ENCODE results near the gene MDC1. TPM values are rescaled to one million over a fixed set of nuclear protein-coding genes. Genes with fewer than 3 reads are reported as not detected.

MDC1 gene
- total and polyA plus RNA-seq, 2 of the 13 experiments (the other 11 are each of a cell fraction or from before 2014, with no cell fraction given): 8.4 to 14.0 TPM

DNA sequence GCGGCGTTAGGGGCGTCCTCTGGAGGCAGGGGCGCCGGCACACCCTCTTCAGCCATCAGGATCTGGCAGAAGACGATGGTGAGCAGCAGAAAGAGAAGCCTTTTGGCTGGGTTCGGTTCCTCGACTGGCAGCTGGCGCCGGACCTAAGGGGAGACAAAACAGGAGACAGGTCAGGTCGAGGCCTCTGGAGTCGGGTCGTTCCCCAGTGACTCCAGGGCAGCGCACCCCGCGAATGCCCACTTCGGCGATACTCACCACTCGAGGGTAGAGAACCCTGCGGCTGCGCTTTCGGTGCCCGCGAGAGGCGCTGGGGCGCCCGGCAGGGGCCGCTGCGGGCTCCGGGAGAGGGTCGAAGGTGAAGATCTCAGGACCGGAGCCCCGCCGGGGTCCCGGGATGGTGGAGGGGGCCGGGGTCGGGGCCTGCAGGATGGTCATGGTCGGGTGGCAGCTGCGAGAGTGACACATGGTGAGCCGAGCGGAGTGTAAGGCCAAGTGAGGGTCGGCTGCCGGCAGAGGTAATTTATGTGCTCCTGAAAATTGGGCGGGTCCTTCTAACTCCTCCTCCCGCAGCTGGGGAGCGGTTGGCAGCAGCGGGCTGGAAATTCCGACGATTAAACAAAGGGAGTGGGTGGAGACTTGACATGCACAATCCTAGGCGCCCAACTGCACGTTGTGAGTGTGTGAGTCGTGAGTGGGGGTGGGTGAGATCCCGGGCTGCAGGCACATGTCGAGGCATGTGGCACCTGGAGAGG lies 27.1 kb upstream of the MDC1 start, which contains the start of gene IER3 (continued):
- TF ChIP-seq, protein P1, sequence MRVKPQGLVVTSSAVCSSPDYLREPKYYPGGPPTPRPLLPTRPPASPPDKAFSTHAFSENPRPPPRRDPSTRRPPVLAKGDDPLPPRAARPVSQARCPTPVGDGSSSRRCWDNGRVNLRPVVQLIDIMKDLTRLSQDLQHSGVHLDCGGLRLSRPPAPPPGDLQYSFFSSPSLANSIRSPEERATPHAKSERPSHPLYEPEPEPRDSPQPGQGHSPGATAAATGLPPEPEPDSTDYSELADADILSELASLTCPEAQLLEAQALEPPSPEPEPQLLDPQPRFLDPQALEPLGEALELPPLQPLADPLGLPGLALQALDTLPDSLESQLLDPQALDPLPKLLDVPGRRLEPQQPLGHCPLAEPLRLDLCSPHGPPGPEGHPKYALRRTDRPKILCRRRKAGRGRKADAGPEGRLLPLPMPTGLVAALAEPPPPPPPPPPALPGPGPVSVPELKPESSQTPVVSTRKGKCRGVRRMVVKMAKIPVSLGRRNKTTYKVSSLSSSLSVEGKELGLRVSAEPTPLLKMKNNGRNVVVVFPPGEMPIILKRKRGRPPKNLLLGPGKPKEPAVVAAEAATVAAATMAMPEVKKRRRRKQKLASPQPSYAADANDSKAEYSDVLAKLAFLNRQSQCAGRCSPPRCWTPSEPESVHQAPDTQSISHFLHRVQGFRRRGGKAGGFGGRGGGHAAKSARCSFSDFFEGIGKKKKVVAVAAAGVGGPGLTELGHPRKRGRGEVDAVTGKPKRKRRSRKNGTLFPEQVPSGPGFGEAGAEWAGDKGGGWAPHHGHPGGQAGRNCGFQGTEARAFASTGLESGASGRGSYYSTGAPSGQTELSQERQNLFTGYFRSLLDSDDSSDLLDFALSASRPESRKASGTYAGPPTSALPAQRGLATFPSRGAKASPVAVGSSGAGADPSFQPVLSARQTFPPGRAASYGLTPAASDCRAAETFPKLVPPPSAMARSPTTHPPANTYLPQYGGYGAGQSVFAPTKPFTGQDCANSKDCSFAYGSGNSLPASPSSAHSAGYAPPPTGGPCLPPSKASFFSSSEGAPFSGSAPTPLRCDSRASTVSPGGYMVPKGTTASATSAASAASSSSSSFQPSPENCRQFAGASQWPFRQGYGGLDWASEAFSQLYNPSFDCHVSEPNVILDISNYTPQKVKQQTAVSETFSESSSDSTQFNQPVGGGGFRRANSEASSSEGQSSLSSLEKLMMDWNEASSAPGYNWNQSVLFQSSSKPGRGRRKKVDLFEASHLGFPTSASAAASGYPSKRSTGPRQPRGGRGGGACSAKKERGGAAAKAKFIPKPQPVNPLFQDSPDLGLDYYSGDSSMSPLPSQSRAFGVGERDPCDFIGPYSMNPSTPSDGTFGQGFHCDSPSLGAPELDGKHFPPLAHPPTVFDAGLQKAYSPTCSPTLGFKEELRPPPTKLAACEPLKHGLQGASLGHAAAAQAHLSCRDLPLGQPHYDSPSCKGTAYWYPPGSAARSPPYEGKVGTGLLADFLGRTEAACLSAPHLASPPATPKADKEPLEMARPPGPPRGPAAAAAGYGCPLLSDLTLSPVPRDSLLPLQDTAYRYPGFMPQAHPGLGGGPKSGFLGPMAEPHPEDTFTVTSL (CRISPR knock-in tag; IDR thresholded peaks at IDR 0.05; ENCODE audit: borderline replicate concordance): no peak; the same call in 1 of the 2 replicates
- TF ChIP-seq, protein P2, sequence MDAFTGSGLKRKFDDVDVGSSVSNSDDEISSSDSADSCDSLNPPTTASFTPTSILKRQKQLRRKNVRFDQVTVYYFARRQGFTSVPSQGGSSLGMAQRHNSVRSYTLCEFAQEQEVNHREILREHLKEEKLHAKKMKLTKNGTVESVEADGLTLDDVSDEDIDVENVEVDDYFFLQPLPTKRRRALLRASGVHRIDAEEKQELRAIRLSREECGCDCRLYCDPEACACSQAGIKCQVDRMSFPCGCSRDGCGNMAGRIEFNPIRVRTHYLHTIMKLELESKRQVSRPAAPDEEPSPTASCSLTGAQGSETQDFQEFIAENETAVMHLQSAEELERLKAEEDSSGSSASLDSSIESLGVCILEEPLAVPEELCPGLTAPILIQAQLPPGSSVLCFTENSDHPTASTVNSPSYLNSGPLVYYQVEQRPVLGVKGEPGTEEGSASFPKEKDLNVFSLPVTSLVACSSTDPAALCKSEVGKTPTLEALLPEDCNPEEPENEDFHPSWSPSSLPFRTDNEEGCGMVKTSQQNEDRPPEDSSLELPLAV (CRISPR knock-in tag; conservative IDR thresholded peaks at IDR 0.05; ENCODE audit: low read depth): no peak
- TF ChIP-seq ZNF747 (CRISPR knock-in tag; IDR thresholded peaks at IDR 0.05; ENCODE audit: borderline replicate concordance) (peak; percentile 78), CHD4 (IDR thresholded peaks at IDR 0.05; ENCODE audit: borderline replicate concordance, low read length) (no peak; the same call in 1 of the 2 replicates), NONO (IDR thresholded peaks at IDR 0.05) (no peak), NONO (CRISPR knock-in tag; conservative IDR thresholded peaks at IDR 0.05) (peak; percentile 73), MTF1 (CRISPR knock-in tag; IDR thresholded peaks at IDR 0.05) (peak; percentile 54; the same call in 1 of the 2 replicates), STAG1 (CRISPR knock-in tag; IDR thresholded peaks at IDR 0.05) (peak; percentile 45; the same call in 1 of the 2 replicates), TAF1 (CRISPR knock-in tag; IDR thresholded peaks at IDR 0.05) (peak; percentile 95), ZNF501 (CRISPR knock-in tag; IDR thresholded peaks at IDR 0.05) (peak; percentile 77)
- TF ChIP-seq, protein P3, sequence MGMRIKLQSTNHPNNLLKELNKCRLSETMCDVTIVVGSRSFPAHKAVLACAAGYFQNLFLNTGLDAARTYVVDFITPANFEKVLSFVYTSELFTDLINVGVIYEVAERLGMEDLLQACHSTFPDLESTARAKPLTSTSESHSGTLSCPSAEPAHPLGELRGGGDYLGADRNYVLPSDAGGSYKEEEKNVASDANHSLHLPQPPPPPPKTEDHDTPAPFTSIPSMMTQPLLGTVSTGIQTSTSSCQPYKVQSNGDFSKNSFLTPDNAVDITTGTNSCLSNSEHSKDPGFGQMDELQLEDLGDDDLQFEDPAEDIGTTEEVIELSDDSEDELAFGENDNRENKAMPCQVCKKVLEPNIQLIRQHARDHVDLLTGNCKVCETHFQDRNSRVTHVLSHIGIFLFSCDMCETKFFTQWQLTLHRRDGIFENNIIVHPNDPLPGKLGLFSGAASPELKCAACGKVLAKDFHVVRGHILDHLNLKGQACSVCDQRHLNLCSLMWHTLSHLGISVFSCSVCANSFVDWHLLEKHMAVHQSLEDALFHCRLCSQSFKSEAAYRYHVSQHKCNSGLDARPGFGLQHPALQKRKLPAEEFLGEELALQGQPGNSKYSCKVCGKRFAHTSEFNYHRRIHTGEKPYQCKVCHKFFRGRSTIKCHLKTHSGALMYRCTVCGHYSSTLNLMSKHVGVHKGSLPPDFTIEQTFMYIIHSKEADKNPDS (CRISPR knock-in tag; IDR thresholded peaks at IDR 0.05): 0 out of 2 replicates have a peak, but pooled peaks have one; percentile 52
- TF ChIP-seq, protein P4, sequence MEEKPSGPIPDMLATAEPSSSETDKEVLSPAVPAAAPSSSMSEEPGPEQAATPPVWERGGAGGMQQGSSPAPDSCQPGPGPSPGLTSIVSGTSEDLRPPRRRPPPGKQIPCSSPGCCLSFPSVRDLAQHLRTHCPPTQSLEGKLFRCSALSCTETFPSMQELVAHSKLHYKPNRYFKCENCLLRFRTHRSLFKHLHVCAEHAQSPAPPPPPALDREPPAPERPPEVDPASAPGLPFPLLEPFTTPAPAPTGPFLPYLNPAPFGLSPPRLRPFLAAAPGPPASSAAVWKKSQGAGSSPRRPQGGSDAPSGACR (CRISPR knock-in tag; IDR thresholded peaks at IDR 0.05): peak; percentile 79; the same call in 1 of the 2 replicates
- TF ChIP-seq, protein P5, sequence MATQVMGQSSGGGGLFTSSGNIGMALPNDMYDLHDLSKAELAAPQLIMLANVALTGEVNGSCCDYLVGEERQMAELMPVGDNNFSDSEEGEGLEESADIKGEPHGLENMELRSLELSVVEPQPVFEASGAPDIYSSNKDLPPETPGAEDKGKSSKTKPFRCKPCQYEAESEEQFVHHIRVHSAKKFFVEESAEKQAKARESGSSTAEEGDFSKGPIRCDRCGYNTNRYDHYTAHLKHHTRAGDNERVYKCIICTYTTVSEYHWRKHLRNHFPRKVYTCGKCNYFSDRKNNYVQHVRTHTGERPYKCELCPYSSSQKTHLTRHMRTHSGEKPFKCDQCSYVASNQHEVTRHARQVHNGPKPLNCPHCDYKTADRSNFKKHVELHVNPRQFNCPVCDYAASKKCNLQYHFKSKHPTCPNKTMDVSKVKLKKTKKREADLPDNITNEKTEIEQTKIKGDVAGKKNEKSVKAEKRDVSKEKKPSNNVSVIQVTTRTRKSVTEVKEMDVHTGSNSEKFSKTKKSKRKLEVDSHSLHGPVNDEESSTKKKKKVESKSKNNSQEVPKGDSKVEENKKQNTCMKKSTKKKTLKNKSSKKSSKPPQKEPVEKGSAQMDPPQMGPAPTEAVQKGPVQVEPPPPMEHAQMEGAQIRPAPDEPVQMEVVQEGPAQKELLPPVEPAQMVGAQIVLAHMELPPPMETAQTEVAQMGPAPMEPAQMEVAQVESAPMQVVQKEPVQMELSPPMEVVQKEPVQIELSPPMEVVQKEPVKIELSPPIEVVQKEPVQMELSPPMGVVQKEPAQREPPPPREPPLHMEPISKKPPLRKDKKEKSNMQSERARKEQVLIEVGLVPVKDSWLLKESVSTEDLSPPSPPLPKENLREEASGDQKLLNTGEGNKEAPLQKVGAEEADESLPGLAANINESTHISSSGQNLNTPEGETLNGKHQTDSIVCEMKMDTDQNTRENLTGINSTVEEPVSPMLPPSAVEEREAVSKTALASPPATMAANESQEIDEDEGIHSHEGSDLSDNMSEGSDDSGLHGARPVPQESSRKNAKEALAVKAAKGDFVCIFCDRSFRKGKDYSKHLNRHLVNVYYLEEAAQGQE (IDR thresholded peaks at IDR 0.05; ENCODE audit: borderline replicate concordance in 1 of 2, low read depth in 1 of 2, low read length in 2 of 2): peak in 1 of 2 experiments; percentile 71; a peak in 1 of 4 replicates

Measured in HepG2 (cell line).